GM10266 (cell line): ENCODE results near the gene AIM2.

Experiments
- DNase-seq: peaks from one replicate; pipeline ENCODE4 v3.0.0; 2012; ENCODE audit errors: extremely low spot score
- TF ChIP-seq, protein P1 (sequence below): IDR thresholded peaks from 2 replicates; pipeline ENCODE4 v1.5.1; 2012; ENCODE audit warnings: mild to moderate bottlenecking, low read depth; ENCODE audit not compliant: control insufficient read depth, insufficient read depth; ENCODE audit errors: missing control alignments

AIM2 gene

DNA sequence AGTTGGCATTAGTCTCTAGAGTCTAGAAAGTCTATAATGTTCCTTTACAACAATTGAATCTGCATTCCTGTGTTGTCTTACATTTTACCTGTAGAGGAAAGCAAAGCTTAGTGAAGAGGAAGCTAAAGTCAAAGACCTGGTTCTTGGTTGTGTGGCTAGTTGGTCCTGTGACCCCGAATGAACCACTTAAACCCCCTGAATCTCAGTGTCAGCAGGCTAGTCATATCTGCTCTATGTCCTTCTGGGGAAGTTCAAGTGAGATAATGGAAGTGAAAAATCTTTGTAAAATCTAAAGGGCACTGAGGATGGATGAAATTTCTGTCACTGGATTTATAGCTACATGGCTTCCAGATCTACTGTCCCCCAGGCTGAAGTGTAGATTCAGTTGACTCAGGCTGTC is 24.0 kb upstream of the AIM2 start:
- TF ChIP-seq, protein P1, sequence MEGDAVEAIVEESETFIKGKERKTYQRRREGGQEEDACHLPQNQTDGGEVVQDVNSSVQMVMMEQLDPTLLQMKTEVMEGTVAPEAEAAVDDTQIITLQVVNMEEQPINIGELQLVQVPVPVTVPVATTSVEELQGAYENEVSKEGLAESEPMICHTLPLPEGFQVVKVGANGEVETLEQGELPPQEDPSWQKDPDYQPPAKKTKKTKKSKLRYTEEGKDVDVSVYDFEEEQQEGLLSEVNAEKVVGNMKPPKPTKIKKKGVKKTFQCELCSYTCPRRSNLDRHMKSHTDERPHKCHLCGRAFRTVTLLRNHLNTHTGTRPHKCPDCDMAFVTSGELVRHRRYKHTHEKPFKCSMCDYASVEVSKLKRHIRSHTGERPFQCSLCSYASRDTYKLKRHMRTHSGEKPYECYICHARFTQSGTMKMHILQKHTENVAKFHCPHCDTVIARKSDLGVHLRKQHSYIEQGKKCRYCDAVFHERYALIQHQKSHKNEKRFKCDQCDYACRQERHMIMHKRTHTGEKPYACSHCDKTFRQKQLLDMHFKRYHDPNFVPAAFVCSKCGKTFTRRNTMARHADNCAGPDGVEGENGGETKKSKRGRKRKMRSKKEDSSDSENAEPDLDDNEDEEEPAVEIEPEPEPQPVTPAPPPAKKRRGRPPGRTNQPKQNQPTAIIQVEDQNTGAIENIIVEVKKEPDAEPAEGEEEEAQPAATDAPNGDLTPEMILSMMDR: no peak
- DNase-seq: no peak

DNA sequence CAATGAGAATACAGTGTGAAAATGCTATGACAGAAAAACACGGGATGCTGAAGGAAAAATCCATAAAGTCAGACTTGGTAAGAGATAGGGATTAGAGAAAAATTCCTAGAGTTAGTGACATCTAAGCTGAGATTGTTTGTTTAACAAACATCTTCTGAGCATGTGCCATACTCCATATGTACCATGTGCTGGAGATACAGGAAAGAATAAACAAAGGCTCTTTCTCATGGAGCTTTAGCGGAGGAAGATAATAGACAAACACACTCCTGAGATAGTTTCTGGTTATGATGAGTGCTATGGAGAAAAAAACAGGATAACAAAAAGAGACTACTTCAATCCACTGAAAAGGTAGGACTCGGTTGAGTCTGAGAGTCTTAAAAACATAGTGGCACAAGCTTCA is 22.0 kb upstream of the AIM2 start:
- TF ChIP-seq, protein P1: no peak
- no peak for DNase-seq

DNA sequence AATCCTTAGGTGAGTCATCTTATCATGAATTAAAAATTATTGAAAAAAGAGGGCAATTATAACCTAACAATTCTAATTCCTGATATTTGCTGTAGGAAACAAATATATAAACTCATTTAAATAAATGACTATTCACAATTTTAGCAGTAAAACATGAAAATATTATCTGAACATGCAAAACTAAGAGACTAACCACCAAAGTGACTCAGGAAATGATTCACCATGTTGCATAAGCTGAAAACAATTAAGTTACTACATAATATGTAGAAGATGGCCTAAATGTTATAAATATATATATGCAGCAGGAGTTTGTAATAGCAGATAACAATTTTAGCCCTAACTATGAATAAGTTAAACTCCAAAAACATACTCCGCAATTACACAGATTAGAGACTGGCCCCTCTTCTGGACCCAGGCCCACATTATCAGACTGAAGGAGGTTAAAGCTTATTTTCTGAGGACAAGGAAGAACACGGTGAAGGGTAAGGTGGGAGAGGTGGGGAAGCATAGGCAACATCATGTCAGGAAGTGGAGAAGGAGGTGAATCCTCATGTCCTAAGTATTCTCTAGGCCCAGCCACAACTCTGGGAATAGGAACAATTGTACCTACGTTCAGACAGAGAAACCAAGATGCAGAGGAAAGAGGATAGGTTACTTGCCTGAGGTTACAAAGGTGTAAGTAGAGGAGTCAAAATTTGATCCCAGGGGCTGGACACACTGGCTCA is 15.6 kb upstream of the AIM2 start:
- TF ChIP-seq, protein P1: no peak
- no peak for DNase-seq

DNA sequence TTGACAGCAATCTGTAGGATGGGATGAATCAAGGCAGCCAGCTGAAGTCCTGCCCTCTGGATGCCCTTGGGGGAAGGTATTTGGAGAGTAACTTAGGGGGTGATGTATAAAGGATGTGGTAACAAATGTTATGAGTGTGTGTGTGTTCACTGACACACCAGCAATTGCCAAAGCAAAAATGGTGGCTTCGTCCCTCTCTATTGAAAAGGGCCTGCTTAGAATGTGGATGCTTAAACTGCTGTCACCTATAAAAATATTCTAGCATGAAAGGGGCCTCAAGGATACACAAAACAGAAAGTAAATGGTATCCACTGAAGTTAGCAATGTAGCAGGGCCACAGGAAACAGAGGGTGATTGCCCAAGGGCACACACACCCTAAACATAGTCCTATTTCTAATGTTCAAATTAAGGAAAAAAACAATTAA is 15.1 kb upstream of the AIM2 start:
- TF ChIP-seq, protein P1: no peak
- DNase-seq: no peak

DNA sequence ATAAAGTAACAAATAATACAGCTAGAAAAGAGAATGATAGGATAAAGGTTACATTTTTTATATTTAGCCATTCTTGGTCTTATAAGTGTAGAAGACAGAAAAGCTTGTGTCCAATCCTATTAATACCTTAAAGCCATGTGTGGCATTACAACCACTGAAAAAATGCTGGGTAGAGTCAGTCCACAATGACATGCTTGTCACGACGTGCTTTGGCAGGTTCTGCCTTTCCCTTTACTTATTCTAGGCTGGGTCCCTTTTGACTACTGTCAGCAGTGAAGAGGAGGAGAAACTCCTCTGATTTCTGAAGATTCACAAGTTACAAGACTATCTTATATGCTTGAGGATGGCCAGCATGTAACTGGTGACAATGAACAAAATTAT is 14.6 kb upstream of the AIM2 start:
- TF ChIP-seq, protein P1: no peak

DNA sequence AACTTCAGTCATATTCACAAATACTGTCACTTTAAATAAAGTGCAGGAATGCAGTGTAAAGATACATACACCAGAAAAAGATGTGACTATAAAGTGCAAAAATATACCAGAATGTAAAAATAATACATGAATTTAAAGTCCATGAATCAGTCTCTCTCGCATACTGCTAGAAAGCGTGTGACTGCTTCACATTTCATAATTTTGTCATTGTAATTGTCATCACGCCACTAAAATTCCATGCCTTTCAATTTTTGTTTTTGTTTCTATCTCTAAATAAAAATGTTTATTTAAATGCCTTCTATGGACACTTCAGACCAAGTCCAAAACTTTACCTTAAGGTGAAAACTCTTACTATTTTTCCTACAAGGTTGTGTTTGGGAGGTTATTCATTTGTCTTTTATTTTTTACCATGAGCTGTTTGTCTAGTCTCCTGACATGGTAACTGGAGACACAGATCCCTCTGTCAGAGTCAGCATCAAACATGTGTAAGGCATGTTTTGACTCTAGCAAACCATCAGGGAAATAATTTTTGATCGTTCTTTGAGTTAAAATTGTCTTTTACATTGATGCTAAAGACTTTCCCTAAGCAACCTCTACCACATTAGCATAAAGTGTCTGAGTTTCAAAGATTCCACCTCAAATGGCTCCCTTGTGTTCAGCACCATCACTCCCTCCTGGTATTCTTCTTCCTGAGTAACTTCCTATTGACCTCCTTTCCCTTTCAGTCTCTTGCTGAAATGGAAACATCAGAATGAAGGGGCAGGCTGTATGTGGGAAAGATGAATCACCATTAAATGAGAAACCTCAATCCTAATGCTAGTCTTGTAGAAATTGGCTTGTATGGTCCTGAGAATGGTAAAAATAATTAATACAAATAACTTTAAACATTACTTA is 14.0 kb upstream of the AIM2 start:
- TF ChIP-seq, protein P1: no peak
- DNase-seq: no peak

More for the DNA sequence above, 14.6 kb upstream of the AIM2 start:
- DNase-seq: no peak
